ENCODE results near the gene TTC9B. TPM values are rescaled to one million over a fixed set of nuclear protein-coding genes. Genes with fewer than 3 reads are reported as not detected.

The TTC9B gene
- total RNA-seq (2016; rRNA removed; fragmentation: Illumina TruSeq; extraction: Trizol) (not detected in 2 replicates), polyA plus RNA-seq (2011; rRNA removed) (not detected in 2 replicates), polyA minus RNA-seq (2011; rRNA and poly(A)+ RNA removed; ENCODE audit: low replicate concordance) (not detected in 2 replicates), Bru-seq, nascent RNA (not detected), BruChase-seq, experiment 1, labeled RNA remaining after a 6-hour chase (not detected), BruChase-seq, experiment 2, labeled RNA remaining after a 2-hour chase (not detected)
- total RNA-seq (2016; cell fraction: cytosol; rRNA removed; fragmentation: Illumina TruSeq; extraction: Trizol; ENCODE audit: low read depth): not detected in 2 replicates
- total RNA-seq (2016; cell fraction: insoluble cytoplasmic fraction; rRNA removed; fragmentation: Illumina TruSeq; extraction: Trizol): not detected in 2 replicates
- total RNA-seq (2016; cell fraction: membrane; rRNA removed; fragmentation: Illumina TruSeq; extraction: Trizol): not detected in 2 replicates
- total RNA-seq (2016; cell fraction: nucleus; rRNA removed; fragmentation: Illumina TruSeq; extraction: Trizol): not detected in 2 replicates
- not detected in 2 replicates for polyA plus RNA-seq (2011; cell fraction: cytosol; rRNA removed)
- polyA plus RNA-seq (2011; cell fraction: nucleus; rRNA removed): 0.05 TPM in 1 of 2 replicates, not detected in the other
- 0.08 and 0.27 TPM in 2 replicates for polyA plus RNA-seq (2012)
- not detected in 2 replicates for polyA plus RNA-seq (2016; cell fraction: cytosol; fragmentation: Illumina TruSeq; extraction: Trizol; ENCODE audit: low read depth)
- polyA plus RNA-seq (2016; cell fraction: insoluble cytoplasmic fraction; fragmentation: Illumina TruSeq; extraction: Trizol; ENCODE audit: low read depth): not detected in 2 replicates
- polyA plus RNA-seq (2016; cell fraction: membrane; fragmentation: Illumina TruSeq; extraction: Trizol; ENCODE audit: low read depth): not detected in 2 replicates
- not detected in 2 replicates for polyA plus RNA-seq (2016; cell fraction: nucleus; fragmentation: Illumina TruSeq; extraction: Trizol; ENCODE audit: insufficient read depth, low read depth)
- not detected in 2 replicates for polyA minus RNA-seq (2011; cell fraction: cytosol; rRNA and poly(A)+ RNA removed)
- not detected in 2 replicates for polyA minus RNA-seq (2011; cell fraction: nucleus; rRNA and poly(A)+ RNA removed)
- long read RNA-seq, experiment 1: 0 reads
- long read RNA-seq, experiment 2: 0 reads

- no peak within 1 kb of the TSS; a peak in 1 of 6 replicates for H3K4me3 ChIP-seq (replicated peaks in 1 of 3; ENCODE audit: insufficient read depth in 1 of 3, low read depth in 2 of 3, low read length in 3 of 3)
- POLR2A ChIA-PET: no interaction called here
- in situ Hi-C loops (cut with HindIII; ENCODE audit: extremely low pct_ligation_motif_present, low pct_unique_long_range_greater_than_20kb): no loop called here
- H2AFZ ChIP-seq (ENCODE audit: low read length): no peak within 1 kb of the TSS
- no peak for FAIRE-seq
- no peaks in the 10 kb centered on the region for H3K36me3 ChIP-seq (replicated peaks in 1 of 2; ENCODE audit: control insufficient read depth in 1 of 2, insufficient read depth in 2 of 2, low read length in 2 of 2)
- peaks cover 0 to 7% of the 10 kb centered on the region in 2 experiments; a peak in 1 of 5 replicates for H3K27me3 ChIP-seq (ENCODE audit: control insufficient read depth in 1 of 2, insufficient read depth in 2 of 2, low read length in 2 of 2)
- H3K27ac ChIP-seq (ENCODE audit: extremely low read length, insufficient read depth, low read length): no peak within 1 kb of the TSS
- ATAC-seq: peak; percentile 27
- no peaks in the 10 kb centered on the region for H3K79me2 ChIP-seq (ENCODE audit: insufficient read depth, low read length)
- peak within 1 kb of the TSS; percentile 7; the same call in 1 of the 2 replicates for H3K4me2 ChIP-seq (ENCODE audit: low read depth, low read length)
- H4K20me1 ChIP-seq (ENCODE audit: insufficient read depth, low read length): no peaks in the 10 kb centered on the region
- WGBS (ENCODE audit: low lambda C conversion rate): 13% methylated on average over 37 of the region's 75 CpGs
- BruUV-seq (replicated peaks): no TSS peak
- H3K4me1 ChIP-seq (ENCODE audit: insufficient read depth, low read length): peaks cover 7% of the 10 kb centered on the region
- intact Hi-C loops (cut with micrococcal nuclease; ENCODE audit: unreplicated experiment): no loop called here
- H3K9me3 ChIP-seq (ENCODE audit: low read length): no peaks in the 10 kb centered on the region
- H3K9ac ChIP-seq (ENCODE audit: insufficient read depth, low read depth, low read length): no peak within 1 kb of the TSS
- CTCF ChIA-PET (ENCODE audit: low intra/inter-chr PET ratio, low total read pairs): no interaction called here
- DNase-seq (ENCODE audit: low spot score): no peak
- TF ChIP-seq, protein P1, sequence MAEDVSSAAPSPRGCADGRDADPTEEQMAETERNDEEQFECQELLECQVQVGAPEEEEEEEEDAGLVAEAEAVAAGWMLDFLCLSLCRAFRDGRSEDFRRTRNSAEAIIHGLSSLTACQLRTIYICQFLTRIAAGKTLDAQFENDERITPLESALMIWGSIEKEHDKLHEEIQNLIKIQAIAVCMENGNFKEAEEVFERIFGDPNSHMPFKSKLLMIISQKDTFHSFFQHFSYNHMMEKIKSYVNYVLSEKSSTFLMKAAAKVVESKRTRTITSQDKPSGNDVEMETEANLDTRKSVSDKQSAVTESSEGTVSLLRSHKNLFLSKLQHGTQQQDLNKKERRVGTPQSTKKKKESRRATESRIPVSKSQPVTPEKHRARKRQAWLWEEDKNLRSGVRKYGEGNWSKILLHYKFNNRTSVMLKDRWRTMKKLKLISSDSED (CRISPR knock-in tag; IDR thresholded peaks at IDR 0.05): no peak
- TF ChIP-seq ZNF773 (CRISPR knock-in tag; IDR thresholded peaks at IDR 0.05; ENCODE audit: borderline replicate concordance) (0 out of 2 replicates have a peak, but pooled peaks have one; percentile 31), SUZ12 (IDR thresholded peaks at IDR 0.05; ENCODE audit: low read depth, low read length) (peak; percentile 20; the same call in 1 of the 2 replicates), SIX4 (CRISPR knock-in tag; IDR thresholded peaks at IDR 0.05) (no peak), ONECUT2 (CRISPR knock-in tag; IDR thresholded peaks at IDR 0.05) (no peak), ZNF724P (CRISPR knock-in tag; IDR thresholded peaks at IDR 0.05; ENCODE audit: borderline replicate concordance) (no peak), JARID2 (CRISPR knock-in tag; IDR thresholded peaks at IDR 0.05; ENCODE audit: insufficient replicate concordance) (no peak), TFDP2 (CRISPR knock-in tag; IDR thresholded peaks at IDR 0.05) (no peak), ZNF709 (CRISPR knock-in tag; IDR thresholded peaks at IDR 0.05) (no peak), MED13 (CRISPR knock-in tag; IDR thresholded peaks at IDR 0.05) (no peak), GFI1 (CRISPR knock-in tag; IDR thresholded peaks at IDR 0.05; ENCODE audit: borderline replicate concordance) (no peak), KLF11 (CRISPR knock-in tag; IDR thresholded peaks at IDR 0.05) (no peak), ZBTB25 (CRISPR knock-in tag; IDR thresholded peaks at IDR 0.05) (no peak)
- TF ChIP-seq, protein P2, sequence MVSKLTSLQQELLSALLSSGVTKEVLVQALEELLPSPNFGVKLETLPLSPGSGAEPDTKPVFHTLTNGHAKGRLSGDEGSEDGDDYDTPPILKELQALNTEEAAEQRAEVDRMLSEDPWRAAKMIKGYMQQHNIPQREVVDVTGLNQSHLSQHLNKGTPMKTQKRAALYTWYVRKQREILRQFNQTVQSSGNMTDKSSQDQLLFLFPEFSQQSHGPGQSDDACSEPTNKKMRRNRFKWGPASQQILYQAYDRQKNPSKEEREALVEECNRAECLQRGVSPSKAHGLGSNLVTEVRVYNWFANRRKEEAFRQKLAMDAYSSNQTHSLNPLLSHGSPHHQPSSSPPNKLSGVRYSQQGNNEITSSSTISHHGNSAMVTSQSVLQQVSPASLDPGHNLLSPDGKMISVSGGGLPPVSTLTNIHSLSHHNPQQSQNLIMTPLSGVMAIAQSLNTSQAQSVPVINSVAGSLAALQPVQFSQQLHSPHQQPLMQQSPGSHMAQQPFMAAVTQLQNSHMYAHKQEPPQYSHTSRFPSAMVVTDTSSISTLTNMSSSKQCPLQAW (CRISPR knock-in tag; IDR thresholded peaks at IDR 0.05): no peak
These were observed at the start of gene TTC9B for GRCh38 chr19:40217934-40218890. Gene TTC9B (minus strand): TSS chr19:40218384. CDS start chr19:40218381, 3 bp downstream.
